IPS-NIHi7 (cell line): Measurements from ENCODE around the gene TOMM40L.
"Not testable (repeated sequence)": the region's sequence is repeated elsewhere in the genome, so short reads cannot be mapped to it uniquely, and the experiment has no call there.

Experiments
- DNase-seq: peaks from one replicate; pipeline ENCODE4 v3.0.0; 2012; ENCODE audit warnings: mixed read lengths; ENCODE audit errors: extremely low spot score

The TOMM40L gene

GRCh38 chr1:161257109-161257508 lies 31.2 kb downstream of the TOMM40L start:
- DNase-seq: not testable (repeated sequence)

GRCh38 chr1:161258439-161259344 lies 32.8 kb downstream of the TOMM40L start, which contains the start of gene PCP4L1:
Gene PCP4L1 (plus strand): TSS chr1:161258745. CDS start chr1:161258975, 230 bp downstream.
- peak; percentile 95 for DNase-seq

GRCh38 chr1:161259345-161259702 lies 33.5 kb downstream of the TOMM40L start:
- no peak for DNase-seq

GRCh38 chr1:161259765-161260164 lies 33.9 kb downstream of the TOMM40L start:
- no peak for DNase-seq

- no peak for DNase-seq
Observed at GRCh38 chr1:161260376-161261260, 34.8 kb downstream of the TOMM40L start.

- no peak for DNase-seq
Observed at GRCh38 chr1:161261261-161262235, 35.7 kb downstream of the TOMM40L start.

GRCh38 chr1:161265305-161265704 lies 39.4 kb downstream of the TOMM40L start:
- no peak for DNase-seq

- DNase-seq: no peak
Observed at GRCh38 chr1:161266202-161266601, 40.3 kb downstream of the TOMM40L start.

GRCh38 chr1:161266836-161267235 lies 41.0 kb downstream of the TOMM40L start:
- DNase-seq: no peak

- no peak for DNase-seq
Observed at GRCh38 chr1:161267321-161267720, 41.5 kb downstream of the TOMM40L start.

- no peak for DNase-seq
Observed at GRCh38 chr1:161273402-161273801, 47.5 kb downstream of the TOMM40L start.

GRCh38 chr1:161274874-161275273 lies 49.0 kb downstream of the TOMM40L start:
- DNase-seq: no peak
